ENCODE results near the gene SULT4A1. TPM values are rescaled to one million over a fixed set of nuclear protein-coding genes. Genes with fewer than 3 reads are reported as not detected.

Gene SULT4A1
- total RNA-seq, 2 experiments from 2014 or later, result not detected

DNA sequence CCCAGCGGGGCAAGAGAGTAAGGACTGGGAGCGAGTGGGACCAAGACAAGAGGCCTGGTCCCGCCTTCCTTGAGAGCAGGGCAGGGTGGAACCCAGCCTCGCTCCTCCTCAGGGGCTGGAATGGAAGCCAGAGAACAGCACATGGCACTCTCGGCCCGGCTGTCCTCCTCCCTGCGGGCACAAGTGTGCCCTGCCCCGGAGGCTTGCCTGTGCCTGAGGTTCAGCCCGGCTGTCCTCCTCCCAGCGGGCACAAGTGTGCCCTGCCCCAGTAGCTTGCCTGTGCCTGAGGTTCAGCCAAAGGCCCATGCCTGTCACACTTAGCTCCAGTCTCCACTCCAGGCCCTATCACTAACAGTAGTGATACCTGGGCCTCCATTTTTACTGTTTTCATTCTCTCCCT is 24.2 kb downstream of the SULT4A1 start:
- POLR2A ChIA-PET, result no interaction called here
- Histone ChIP-seq H3K36me3 (ENCODE audit: insufficient read depth, low read length) (no peaks in the 10 kb centered on the region), H3K9me2 (ENCODE audit: insufficient read depth, low read length) (no peaks in the 10 kb centered on the region), H3K27ac (ENCODE audit: low read depth, low read length, poor library complexity, severe bottlenecking) (no peak overlapping the region), H3K4me3 (ENCODE audit: low read depth, low read length, poor library complexity, severe bottlenecking) (no peak overlapping the region), H3K4me1 (ENCODE audit: insufficient read depth, low read length, poor library complexity, severe bottlenecking) (no peaks in the 10 kb centered on the region), H3K79me2 (ENCODE audit: insufficient read depth, low read depth, low read length) (no peaks in the 10 kb centered on the region), H3K9me3 (ENCODE audit: low read length) (no peaks in the 10 kb centered on the region), H2AFZ (ENCODE audit: low read length) (no peak overlapping the region), H4K20me1 (ENCODE audit: insufficient read depth, low read length) (no peaks in the 10 kb centered on the region), H3K4me2 (ENCODE audit: low read length) (no peak overlapping the region)
- BruUV-seq (replicated peaks), result no TSS peak
- no peak for DNase-seq (ENCODE audit: low spot score)
- TF ChIP-seq EZH2phosphoT487 (IDR thresholded peaks at IDR 0.05; ENCODE audit: borderline replicate concordance, low read depth, low read length), result no peak
- TF ChIP-seq, protein P1, sequence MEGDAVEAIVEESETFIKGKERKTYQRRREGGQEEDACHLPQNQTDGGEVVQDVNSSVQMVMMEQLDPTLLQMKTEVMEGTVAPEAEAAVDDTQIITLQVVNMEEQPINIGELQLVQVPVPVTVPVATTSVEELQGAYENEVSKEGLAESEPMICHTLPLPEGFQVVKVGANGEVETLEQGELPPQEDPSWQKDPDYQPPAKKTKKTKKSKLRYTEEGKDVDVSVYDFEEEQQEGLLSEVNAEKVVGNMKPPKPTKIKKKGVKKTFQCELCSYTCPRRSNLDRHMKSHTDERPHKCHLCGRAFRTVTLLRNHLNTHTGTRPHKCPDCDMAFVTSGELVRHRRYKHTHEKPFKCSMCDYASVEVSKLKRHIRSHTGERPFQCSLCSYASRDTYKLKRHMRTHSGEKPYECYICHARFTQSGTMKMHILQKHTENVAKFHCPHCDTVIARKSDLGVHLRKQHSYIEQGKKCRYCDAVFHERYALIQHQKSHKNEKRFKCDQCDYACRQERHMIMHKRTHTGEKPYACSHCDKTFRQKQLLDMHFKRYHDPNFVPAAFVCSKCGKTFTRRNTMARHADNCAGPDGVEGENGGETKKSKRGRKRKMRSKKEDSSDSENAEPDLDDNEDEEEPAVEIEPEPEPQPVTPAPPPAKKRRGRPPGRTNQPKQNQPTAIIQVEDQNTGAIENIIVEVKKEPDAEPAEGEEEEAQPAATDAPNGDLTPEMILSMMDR (conservative IDR thresholded peaks at IDR 0.05; ENCODE audit: low read length), result no peak
- intact Hi-C loops (cut with micrococcal nuclease; ENCODE audit: unreplicated experiment), result no loop called here
- CTCF ChIA-PET (ENCODE audit: unreplicated experiment), result no interaction called here

DNA sequence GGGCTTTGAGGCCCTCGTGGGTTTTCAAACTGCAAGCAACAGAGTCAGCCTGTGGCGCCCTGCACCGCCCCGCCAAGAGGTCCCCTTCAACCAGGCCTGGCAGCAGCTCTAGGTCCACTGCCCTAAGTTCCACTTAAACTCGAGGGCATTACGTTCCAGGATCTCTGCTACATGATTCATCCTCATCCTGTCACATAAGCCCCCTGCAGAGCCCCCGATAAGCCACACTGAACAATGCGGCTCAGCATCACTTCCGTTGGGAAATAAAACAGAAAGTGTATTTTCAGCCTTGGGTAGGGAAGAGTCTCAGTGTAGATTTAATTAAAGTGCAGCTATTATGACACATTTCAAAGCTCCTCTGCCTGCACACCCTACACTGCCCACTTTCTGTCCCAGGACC is 24.6 kb downstream of the SULT4A1 start:
- POLR2A ChIA-PET, result no interaction called here
- TF ChIP-seq, protein P1 (conservative IDR thresholded peaks at IDR 0.05; ENCODE audit: low read length), result no peak
- no peak for TF ChIP-seq EZH2phosphoT487 (IDR thresholded peaks at IDR 0.05; ENCODE audit: borderline replicate concordance, low read depth, low read length)

DNA sequence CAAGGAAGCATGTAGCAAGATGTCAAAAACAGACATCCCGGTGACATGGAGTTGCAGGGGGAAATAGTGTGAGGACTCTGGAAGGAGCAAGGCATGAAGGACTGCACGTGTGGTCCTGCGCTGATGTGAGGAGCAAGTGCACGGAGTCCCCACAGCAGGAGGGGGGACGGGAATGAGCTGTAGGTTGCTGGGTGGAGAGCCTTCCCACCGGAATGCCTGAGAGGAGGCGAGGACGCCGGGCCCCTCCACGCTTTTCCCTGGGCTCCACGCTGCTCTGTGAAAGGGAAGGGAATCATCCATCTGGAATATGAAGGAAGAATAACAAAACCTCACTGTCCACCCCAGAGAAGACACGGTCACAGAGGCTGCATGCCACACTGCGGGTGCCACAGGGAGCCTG is 26.6 kb downstream of the SULT4A1 start:
- no peak overlapping the region for H3K4me3 ChIP-seq (ENCODE audit: low read depth, low read length, poor library complexity, severe bottlenecking)
- ChIA-PET CTCF (ENCODE audit: unreplicated experiment) (no interaction called here), POLR2A (interaction anchor here (0.6 kb wide), 1 partner anchor 466 kb away, joined by 3 read pairs; no protein-coding TSS in a partner anchor)
- no peaks in the 10 kb centered on the region for H3K4me1 ChIP-seq (ENCODE audit: insufficient read depth, low read length, poor library complexity, severe bottlenecking)
- TF ChIP-seq, protein P1 (conservative IDR thresholded peaks at IDR 0.05; ENCODE audit: low read length), result no peak
- no peak for TF ChIP-seq EZH2phosphoT487 (IDR thresholded peaks at IDR 0.05; ENCODE audit: borderline replicate concordance, low read depth, low read length)
- no peaks in the 10 kb centered on the region for H3K79me2 ChIP-seq (ENCODE audit: insufficient read depth, low read depth, low read length)
- no peaks in the 10 kb centered on the region for H3K9me2 ChIP-seq (ENCODE audit: insufficient read depth, low read length)
- DNase-seq (ENCODE audit: low spot score), result no peak
- H3K9me3 ChIP-seq (ENCODE audit: low read length), result no peaks in the 10 kb centered on the region
- H3K4me2 ChIP-seq (ENCODE audit: low read length), result no peak overlapping the region
- no TSS peak for BruUV-seq (replicated peaks)
- no peak overlapping the region for H2AFZ ChIP-seq (ENCODE audit: low read length)
- intact Hi-C loops (cut with micrococcal nuclease; ENCODE audit: unreplicated experiment), result no loop called here
- H3K27ac ChIP-seq (ENCODE audit: low read depth, low read length, poor library complexity, severe bottlenecking), result no peak overlapping the region
- H3K36me3 ChIP-seq (ENCODE audit: insufficient read depth, low read length), result no peaks in the 10 kb centered on the region
- no peaks in the 10 kb centered on the region for H4K20me1 ChIP-seq (ENCODE audit: insufficient read depth, low read length)

More for the DNA sequence above, 24.6 kb downstream of the SULT4A1 start:
- H3K79me2 ChIP-seq (ENCODE audit: insufficient read depth, low read depth, low read length), result no peaks in the 10 kb centered on the region
- H2AFZ ChIP-seq (ENCODE audit: low read length), result no peak overlapping the region
- no peak overlapping the region for H3K4me3 ChIP-seq (ENCODE audit: low read depth, low read length, poor library complexity, severe bottlenecking)
- DNase-seq (ENCODE audit: low spot score), result no peak
- H3K27ac ChIP-seq (ENCODE audit: low read depth, low read length, poor library complexity, severe bottlenecking), result no peak overlapping the region
- H3K4me2 ChIP-seq (ENCODE audit: low read length), result no peak overlapping the region
- no peaks in the 10 kb centered on the region for H3K36me3 ChIP-seq (ENCODE audit: insufficient read depth, low read length)
- intact Hi-C loops (cut with micrococcal nuclease; ENCODE audit: unreplicated experiment), result no loop called here
- H3K9me2 ChIP-seq (ENCODE audit: insufficient read depth, low read length), result no peaks in the 10 kb centered on the region
- H4K20me1 ChIP-seq (ENCODE audit: insufficient read depth, low read length), result no peaks in the 10 kb centered on the region
- CTCF ChIA-PET (ENCODE audit: unreplicated experiment), result no interaction called here
- H3K4me1 ChIP-seq (ENCODE audit: insufficient read depth, low read length, poor library complexity, severe bottlenecking), result no peaks in the 10 kb centered on the region
- no TSS peak for BruUV-seq (replicated peaks)
- H3K9me3 ChIP-seq (ENCODE audit: low read length), result no peaks in the 10 kb centered on the region
